SH-SY5Y (cell line): ENCODE data around the gene FLVCR2.

Experiments used
- GATA2 ChIP-seq: IDR thresholded peaks from 2 replicates; pipeline ENCODE4 v1.6.1; 2011; ENCODE audit warnings: mild to moderate bottlenecking, low read depth, low read length
- GATA3 ChIP-seq: IDR thresholded peaks from 2 replicates; pipeline ENCODE4 v1.6.1; 2011; ENCODE audit warnings: low read depth, mild to moderate bottlenecking, low read length, moderate library complexity

- TF ChIP-seq GATA2 (no peak), GATA3 (no peak)
These were observed 33.7 kb downstream of the FLVCR2 start for GRCh38 chr14:75612157-75612556.
